ENCODE results near the gene AP4S1. TPM values are rescaled to one million over a fixed set of nuclear protein-coding genes. Genes with fewer than 3 reads are reported as not detected.

Gene AP4S1
- total and polyA plus RNA-seq, 2 of the 8 experiments (the other 6 are each of a cell fraction or from before 2014, with no cell fraction given): 2.8 to 9.9 TPM

DNA sequence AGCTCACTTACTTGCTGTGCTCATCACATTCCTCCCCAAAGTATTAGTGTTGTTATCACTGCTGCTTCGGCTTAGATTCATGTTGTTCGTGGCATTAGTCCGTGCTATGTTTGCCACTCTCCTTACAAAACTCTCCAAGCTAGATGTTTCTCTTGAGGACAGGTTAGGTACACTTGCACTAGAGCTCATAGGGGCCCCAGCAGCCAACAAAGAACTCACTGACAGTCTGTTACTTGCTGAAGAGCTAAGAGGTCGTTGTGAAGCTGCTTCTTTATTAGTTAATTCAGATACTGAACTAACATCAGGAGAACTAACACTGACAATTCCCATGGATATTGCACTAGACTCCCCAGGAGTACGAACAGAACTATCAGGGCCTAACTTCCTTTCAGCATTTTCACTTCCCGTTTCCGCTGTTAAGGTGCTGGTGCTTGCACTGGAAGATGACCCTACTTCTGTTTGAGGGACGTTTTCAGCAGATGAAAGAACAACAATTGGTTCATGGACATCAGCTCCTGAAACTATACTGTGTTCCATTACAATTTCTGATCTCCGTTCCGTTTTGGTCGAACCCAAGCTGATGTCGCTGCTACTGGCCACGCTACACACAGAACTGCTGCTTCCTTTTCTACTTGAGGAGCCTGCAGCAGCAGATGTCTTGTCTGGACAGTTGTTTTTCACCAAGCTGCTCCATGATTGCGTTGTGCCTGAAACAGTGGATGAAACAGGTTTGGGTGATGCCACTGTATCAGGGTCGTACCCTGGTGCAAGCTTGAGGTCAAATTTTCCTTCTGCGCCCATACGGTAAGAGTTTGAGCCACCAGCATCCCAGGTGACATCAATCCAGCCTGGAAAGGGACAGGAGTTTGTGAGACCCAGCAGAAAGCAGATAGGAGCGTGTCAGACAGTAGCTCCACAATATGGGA is 103.4 kb downstream of the AP4S1 start:
- Histone ChIP-seq H2BK12ac (ENCODE audit: low read depth, low read length) (no peak overlapping the region), H3K9ac (replicated peaks in 1 of 4; ENCODE audit: extremely low read depth in 1 of 4, low read depth in 3 of 4, low read length in 3 of 4) (no peak overlapping the region; a peak in 1 of 7 replicates), H3K4me1 (replicated peaks in 1 of 4; ENCODE audit: control insufficient read depth in 3 of 4, insufficient read depth in 4 of 4, low read length in 3 of 4) (peaks cover 0 to 4% (median 0%) of the 10 kb centered on the region in 4 experiments; a peak in 1 of 7 replicates), H3K4me2 (ENCODE audit: insufficient read depth in 1 of 2, low read depth in 2 of 2, low read length in 2 of 2) (no peak overlapping the region), H3K27ac (ENCODE audit: low read depth, low read length) (no peak overlapping the region; the same call in 1 of the 2 replicates), H3K27me3 (replicated peaks in 1 of 4; ENCODE audit: control insufficient read depth in 3 of 4, extremely low read depth in 1 of 4, insufficient read depth in 3 of 4, low read length in 3 of 4) (no peaks in the 10 kb centered on the region), H4K20me1 (replicated peaks in 1 of 2; ENCODE audit: control insufficient read depth in 1 of 2, insufficient read depth in 2 of 2, low read length in 2 of 2) (peaks cover 0 to 4% of the 10 kb centered on the region in 2 experiments), H3K23me2 (ENCODE audit: low read depth, low read length) (no peaks in the 10 kb centered on the region), H3K18ac (ENCODE audit: extremely low read depth, low read length) (no peak overlapping the region), H3K4ac (replicated peaks; ENCODE audit: insufficient read length, low read depth, low read length) (no peak overlapping the region), H2AFZ (ENCODE audit: low read length) (no peak overlapping the region), H4K5ac (ENCODE audit: insufficient read length, low read depth, low read length) (no peak overlapping the region), H2BK5ac (ENCODE audit: low read depth, low read length) (no peak overlapping the region), H2BK15ac (ENCODE audit: low read length) (no peak overlapping the region), H4K8ac (ENCODE audit: extremely low read depth, insufficient read depth, low read length) (peak overlapping the region; percentile 89; the same call in 1 of the 2 replicates), H2BK20ac (ENCODE audit: low read length) (no peak overlapping the region), H3K9me3 (ENCODE audit: insufficient read depth in 2 of 2, low read depth in 1 of 2, low read length in 1 of 2) (no peaks in the 10 kb centered on the region), H3K36me3 (ENCODE audit: control insufficient read depth in 2 of 4, insufficient read depth in 4 of 4, low read length in 3 of 4) (peaks cover 2 to 66% (median 22%) of the 10 kb centered on the region in 4 experiments; a peak in 7 of 8 replicates), H2AK5ac (ENCODE audit: low read depth, low read length) (no peak overlapping the region), H2BK120ac (replicated peaks; ENCODE audit: low read depth, low read length) (no peak overlapping the region), H3K56ac (replicated peaks; ENCODE audit: insufficient read length, low read depth, low read length) (no peak overlapping the region), H3K14ac (ENCODE audit: insufficient read length) (no peak overlapping the region), H3K79me2 (ENCODE audit: control insufficient read depth in 1 of 2, insufficient read depth in 2 of 2, low read length in 2 of 2) (no peaks in the 10 kb centered on the region), H3K4me3 (ENCODE audit: extremely low read depth in 1 of 4, insufficient read depth in 2 of 4, low read depth in 3 of 4, low read length in 4 of 4) (no peak overlapping the region), H4K91ac (replicated peaks; ENCODE audit: insufficient read length, low read length) (no peak overlapping the region), H3K79me1 (ENCODE audit: low read depth, low read length) (no peaks in the 10 kb centered on the region), H3K23ac (ENCODE audit: insufficient read length) (no peak overlapping the region)
- CTCF ChIA-PET (ENCODE audit: partially characterized antibody): interaction anchor here (0.7 to 1.4 kb wide), 4 partner anchors 16 to 226 kb away, joined by 3 to 5 read pairs (median 3); no protein-coding TSS in a partner anchor
- 97% methylated on average over 18 of the region's 18 CpGs; no CpG with 5 or more reads in 1 of the 2 experiments for WGBS, 2 experiments (ENCODE audit: extremely low coverage in 1 of 2, insufficient coverage in 1 of 2, insufficient read length in 1 of 2, insufficient replicate concordance in 2 of 2, low coverage in 1 of 2, low lambda C conversion rate in 2 of 2, missing lambda C conversion rate in 1 of 2)
- POLR2A ChIA-PET (ENCODE audit: partially characterized antibody): no interaction called here
- FAIRE-seq: no peak
- DNase-seq (ENCODE audit: low read depth in 1 of 2, low spot score in 2 of 2): no peak
